Keratinocyte (primary cell): ENCODE data around the gene MARK1.

ENCODE experiments used
- EZH2 ChIP-seq: IDR thresholded peaks from one replicate; pipeline ENCODE4 v1.6.1; 2012; ENCODE audit warnings: inconsistent platforms, mild to moderate bottlenecking, low read length, moderate library complexity
- TF ChIP-seq, protein P1 (sequence below), 3 experiments: IDR thresholded peaks in 1 of 3; conservative IDR thresholded peaks in 1 of 3; optimal IDR thresholded peaks in 1 of 3; 2 replicates in 2 of 3; 3 replicates in 1 of 3; pipeline versions ENCODE3 to v1.5.1; 2011; ENCODE audit warnings: low read length in 3 of 3, mild to moderate bottlenecking in 3 of 3, moderate library complexity in 2 of 3, control low read depth in 1 of 3, inconsistent platforms in 1 of 3; ENCODE audit not compliant: insufficient read depth in 2 of 3; ENCODE audit errors: extremely low read depth in 1 of 3

DNA sequence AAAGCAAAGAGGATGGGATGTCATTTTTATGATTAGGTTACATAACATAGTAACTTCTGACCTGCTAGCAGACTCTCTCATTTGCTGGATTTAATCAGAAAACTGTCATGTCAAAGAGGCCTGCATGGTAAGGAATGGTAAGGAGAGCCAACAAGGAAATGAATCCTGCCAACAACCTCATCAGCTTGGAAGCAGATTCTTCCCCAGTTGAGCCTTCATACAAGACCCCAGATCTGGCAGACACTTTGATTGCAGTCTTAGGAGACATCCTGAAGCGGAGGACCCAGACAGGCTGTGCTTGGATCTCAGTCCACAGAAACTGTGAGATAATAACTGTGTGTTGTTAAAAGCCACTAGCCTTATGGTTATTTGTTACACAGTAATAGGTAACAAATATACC lies 27.6 kb upstream of the MARK1 start:
- TF ChIP-seq, protein P1, sequence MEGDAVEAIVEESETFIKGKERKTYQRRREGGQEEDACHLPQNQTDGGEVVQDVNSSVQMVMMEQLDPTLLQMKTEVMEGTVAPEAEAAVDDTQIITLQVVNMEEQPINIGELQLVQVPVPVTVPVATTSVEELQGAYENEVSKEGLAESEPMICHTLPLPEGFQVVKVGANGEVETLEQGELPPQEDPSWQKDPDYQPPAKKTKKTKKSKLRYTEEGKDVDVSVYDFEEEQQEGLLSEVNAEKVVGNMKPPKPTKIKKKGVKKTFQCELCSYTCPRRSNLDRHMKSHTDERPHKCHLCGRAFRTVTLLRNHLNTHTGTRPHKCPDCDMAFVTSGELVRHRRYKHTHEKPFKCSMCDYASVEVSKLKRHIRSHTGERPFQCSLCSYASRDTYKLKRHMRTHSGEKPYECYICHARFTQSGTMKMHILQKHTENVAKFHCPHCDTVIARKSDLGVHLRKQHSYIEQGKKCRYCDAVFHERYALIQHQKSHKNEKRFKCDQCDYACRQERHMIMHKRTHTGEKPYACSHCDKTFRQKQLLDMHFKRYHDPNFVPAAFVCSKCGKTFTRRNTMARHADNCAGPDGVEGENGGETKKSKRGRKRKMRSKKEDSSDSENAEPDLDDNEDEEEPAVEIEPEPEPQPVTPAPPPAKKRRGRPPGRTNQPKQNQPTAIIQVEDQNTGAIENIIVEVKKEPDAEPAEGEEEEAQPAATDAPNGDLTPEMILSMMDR (optimal IDR thresholded peaks at IDR 0.05 in 1 of 3, IDR thresholded peaks at IDR 0.05 in 1 of 3, conservative IDR thresholded peaks at IDR 0.05 in 1 of 3; ENCODE audit: extremely low read depth in 1 of 3, insufficient read depth in 2 of 3, low read length in 3 of 3) = no peak
- TF ChIP-seq EZH2 = no peak
